KOPT-K1 (cell line): ENCODE results near the gene B3GAT2.
"Not testable (repeated sequence)": the region's sequence is repeated elsewhere in the genome, so short reads cannot be mapped to it uniquely, and the experiment has no call there.

Source experiments
- H3K27ac ChIP-seq: fragments of 200-600 bp; sonication (generic); 2 replicates; pipeline ENCODE4 v1.5.1; 2016; ENCODE audit warnings: antibody characterized with exemption, mild to moderate bottlenecking, low read depth, low read length; ENCODE audit not compliant: poor library complexity, severe bottlenecking
- H3K36me3 ChIP-seq: fragments of 200-600 bp; sonication (generic); 2 replicates; pipeline ENCODE4 v1.5.1; 2017; ENCODE audit warnings: antibody characterized with exemption, mild to moderate bottlenecking, low read length, moderate library complexity; ENCODE audit not compliant: insufficient read depth
- H3K9me3 ChIP-seq: fragments of 200-600 bp; sonication (generic); 2 replicates; pipeline ENCODE4 v1.5.1; 2017; ENCODE audit warnings: antibody characterized with exemption, low read length, mild to moderate bottlenecking; ENCODE audit not compliant: insufficient read depth, poor library complexity, severe bottlenecking

Gene B3GAT2

DNA sequence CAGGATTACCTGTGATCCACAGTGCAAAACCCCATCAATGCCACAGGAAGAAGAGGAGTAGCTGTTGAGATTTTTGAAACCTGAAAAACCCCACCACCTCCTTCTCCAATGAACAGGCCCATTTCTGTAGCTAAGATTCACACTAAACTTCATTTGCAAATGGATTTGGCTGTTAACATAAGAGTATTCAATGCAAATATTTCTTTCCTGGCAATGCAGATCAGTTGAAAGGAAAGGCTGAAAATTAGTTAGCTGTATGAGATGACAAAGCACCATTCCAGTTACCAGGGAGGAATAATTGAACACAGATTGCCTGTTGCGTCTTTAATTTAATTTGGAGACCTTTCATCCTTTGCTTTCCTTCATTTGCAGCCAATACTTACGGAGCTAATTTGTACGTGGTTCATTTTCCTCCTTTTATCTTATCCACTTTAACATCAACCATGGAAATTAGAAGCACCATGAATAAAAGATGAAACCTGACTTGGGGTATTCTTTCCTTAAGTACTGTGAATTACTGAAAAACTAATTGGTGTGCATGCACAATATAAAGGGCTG is 4.2 kb downstream of the B3GAT2 start:
- H3K9me3 ChIP-seq: no peaks in the 10 kb centered on the region

DNA sequence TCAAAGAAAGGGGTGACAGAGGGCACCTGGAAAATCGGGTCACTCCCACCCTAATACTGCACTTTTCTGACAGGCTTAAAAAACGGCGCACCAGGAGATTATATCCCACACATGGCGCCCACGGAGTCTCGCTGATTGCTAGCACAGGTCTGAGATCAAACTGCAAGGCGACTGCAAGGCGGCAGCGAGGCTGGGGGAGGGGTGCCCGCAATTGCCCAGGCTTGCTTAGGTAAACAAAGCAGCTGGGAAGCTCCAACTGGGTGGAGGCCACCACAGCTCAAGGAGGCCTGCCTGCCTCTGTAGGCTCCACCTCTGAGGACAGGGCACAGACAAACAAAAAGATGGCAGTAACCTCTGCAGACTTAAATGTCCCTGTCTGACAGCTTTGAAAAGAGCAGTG is 12.5 kb downstream of the B3GAT2 start:
- not testable (repeated sequence) for H3K9me3 ChIP-seq, H3K27ac ChIP-seq, H3K36me3 ChIP-seq

More for the DNA sequence above, 4.2 kb downstream of the B3GAT2 start:
- Histone ChIP-seq H3K36me3 (no peaks in the 10 kb centered on the region), H3K27ac (no peak overlapping the region)

DNA sequence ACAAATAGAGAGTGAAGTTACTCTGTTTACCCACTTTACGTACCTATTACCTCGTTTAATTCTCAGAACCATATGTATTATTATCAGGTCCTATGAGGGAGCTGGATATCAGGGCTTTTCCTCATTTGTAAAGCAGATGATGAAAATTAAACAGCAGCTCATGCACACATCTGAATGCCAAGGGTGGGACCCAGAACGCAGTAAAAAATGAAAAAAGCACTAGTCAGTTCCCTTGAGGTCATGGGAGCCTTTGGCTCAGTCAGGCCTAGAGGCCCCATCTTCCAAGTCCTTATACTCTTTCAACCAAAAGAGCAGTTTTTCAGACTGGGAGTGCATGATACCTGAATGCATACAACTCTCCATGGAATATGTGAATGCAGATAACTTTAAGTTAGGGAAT is 23.0 kb downstream of the B3GAT2 start:
- H3K9me3 ChIP-seq: no peaks in the 10 kb centered on the region
- no peak overlapping the region for H3K27ac ChIP-seq
- no peaks in the 10 kb centered on the region for H3K36me3 ChIP-seq

DNA sequence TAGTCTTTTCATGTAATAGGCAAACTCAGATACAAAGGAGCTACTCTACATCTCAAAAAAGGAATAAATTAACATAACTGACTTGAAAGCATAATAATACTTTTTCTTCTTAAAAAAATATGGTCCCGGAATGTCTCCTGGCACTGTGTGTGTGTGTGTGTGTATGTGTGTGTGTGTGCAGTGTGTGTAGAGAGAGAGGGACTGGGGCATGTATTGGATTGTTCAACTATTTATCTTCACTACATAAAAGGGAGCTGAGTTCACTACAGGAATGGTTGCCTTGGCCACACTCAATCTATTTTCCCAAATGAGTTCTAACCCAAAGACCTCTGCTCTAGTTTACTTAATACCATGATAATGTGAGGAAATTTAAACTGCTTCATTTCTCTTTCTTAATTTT is 51.1 kb downstream of the B3GAT2 start:
- no peaks in the 10 kb centered on the region for H3K9me3 ChIP-seq
- no peak overlapping the region for H3K27ac ChIP-seq
- no peaks in the 10 kb centered on the region for H3K36me3 ChIP-seq

DNA sequence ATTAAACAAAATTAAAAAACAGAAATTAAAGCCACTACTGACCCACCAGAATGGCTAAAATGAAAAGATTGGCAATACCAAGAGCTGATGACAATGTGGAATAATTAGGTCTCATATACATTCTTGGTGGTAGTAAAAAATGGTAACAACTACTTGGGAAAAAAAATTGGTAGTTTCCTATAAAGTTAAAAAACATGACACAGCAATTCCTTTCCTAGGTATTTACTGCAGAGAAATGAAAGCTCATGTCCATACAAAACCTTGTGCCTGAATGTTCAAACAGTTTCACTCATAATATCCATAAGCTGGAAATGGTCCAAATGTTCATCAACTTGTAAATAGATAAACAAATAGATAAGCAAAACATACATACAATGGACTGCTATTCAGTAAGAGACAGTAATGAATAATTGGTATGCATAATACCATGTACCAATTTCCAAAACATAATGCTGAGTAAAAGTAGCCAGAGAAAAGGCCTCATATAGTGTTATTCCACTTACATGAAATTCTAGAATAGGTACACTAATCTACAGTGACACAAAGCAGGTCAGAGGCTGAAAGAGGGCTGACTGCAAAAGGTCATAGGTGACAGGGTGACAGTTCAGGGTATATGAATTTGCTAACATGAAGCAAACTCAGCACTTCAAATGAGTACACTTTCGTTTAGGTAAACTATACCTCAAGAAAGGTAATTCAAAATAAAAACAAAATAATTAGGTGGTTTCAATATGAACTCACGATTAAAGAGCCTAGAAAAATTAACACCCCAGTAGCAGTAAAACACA is 53.0 kb downstream of the B3GAT2 start:
- Histone ChIP-seq H3K27ac (no peak overlapping the region), H3K36me3 (no peaks in the 10 kb centered on the region), H3K9me3 (no peaks in the 10 kb centered on the region)

DNA sequence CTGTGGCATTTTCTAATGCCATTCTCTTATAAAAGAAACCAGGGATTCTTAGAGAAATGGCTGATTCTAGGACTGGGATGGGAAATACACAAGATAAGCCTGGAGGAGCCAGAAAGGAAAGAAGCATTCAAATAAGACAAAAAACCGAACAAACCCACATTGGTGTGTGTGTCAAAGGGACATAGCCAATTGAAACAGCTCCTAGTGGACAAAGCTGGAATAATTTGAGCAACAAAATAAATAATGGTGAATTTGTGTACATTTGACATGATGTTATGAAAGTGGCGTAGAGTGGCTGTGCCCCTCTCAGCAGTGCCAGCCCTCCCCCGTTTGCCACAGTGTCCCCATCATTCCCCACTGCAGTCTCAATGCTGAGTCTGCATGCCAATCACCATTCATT is 55.5 kb downstream of the B3GAT2 start:
- H3K9me3 ChIP-seq: no peaks in the 10 kb centered on the region
- no peak overlapping the region for H3K27ac ChIP-seq
- no peaks in the 10 kb centered on the region for H3K36me3 ChIP-seq

DNA sequence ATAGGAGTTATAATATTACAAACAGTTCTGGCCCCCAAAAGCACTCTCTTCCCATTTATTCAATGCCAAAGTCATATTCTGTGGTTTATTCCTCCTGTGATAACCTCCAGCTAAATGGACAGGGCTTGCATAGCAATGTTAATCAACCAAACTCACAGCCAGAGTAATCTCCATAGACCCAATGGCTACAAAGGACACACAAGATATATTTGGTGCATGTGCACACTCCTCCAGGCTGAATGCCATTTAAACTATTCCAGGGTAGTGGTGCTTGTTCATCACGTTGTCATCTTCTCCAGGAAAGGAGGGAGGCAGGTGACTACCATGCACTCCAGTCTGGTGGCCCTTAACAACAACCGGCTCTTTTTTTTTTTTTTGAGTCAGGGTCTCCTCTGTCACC is 56.8 kb downstream of the B3GAT2 start:
- Histone ChIP-seq H3K36me3 (no peaks in the 10 kb centered on the region), H3K27ac (no peak overlapping the region), H3K9me3 (no peaks in the 10 kb centered on the region)

DNA sequence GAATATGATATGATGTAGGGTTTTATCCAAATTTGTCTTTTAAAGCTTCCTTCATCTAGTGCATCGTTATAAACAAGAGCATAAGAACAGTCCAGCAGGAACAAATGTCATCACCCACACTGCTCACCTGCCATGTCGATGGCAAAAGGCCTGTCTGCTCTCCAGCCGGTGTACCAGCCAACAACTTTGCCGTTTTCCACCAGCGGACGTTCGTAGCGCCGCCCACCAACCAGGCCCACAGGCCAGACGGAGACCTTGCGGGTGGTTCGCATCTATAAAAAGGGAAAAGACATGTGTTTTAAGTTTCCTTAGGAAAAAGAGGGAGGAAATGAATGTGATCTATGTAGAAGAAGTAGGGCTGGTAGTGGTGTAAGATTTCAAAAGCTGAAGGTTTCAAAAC is 62.9 kb downstream of the B3GAT2 start:
- Histone ChIP-seq H3K36me3 (no peaks in the 10 kb centered on the region), H3K9me3 (no peaks in the 10 kb centered on the region), H3K27ac (no peak overlapping the region)

DNA sequence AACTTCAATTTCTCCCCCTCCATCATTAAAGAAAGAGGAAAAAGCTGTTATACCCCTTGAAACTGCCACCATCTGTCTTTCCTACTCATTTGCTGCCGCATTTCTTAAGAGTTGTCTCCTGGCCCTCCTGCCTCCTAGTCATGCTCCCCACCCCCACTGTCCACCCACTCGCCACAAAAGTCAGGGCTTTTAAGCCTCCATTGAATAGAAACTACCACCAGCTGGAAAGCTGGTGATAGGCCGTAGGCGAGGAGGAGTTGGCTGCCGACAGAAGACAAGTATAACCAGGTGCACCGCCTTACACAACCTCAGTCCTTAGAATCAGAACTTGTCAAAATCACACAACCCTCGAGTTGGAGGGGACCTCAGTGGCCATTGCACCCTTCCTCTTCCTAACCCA is 67.6 kb downstream of the B3GAT2 start:
- Histone ChIP-seq H3K27ac (no peak overlapping the region), H3K36me3 (no peaks in the 10 kb centered on the region), H3K9me3 (no peaks in the 10 kb centered on the region)

DNA sequence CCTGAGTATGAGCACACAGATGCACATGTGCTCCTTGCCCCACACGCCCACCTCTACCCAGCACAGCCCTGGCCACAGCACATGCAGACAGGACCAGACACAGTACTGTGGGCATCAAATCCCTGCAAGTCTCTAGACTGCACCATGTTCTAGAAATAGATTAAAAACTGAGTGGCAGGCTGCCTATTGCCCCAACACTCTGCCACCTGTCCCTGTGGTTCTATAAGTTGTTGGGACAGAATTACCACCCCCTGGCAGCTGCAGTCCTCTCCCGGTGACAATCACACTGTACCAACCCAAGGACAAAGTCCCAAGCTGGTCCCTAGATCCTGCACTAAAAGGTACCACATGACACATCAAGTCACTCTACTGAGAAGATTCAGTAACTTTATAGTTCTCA is 70.2 kb downstream of the B3GAT2 start:
- no peaks in the 10 kb centered on the region for H3K9me3 ChIP-seq
- no peaks in the 10 kb centered on the region for H3K36me3 ChIP-seq
- H3K27ac ChIP-seq: no peak overlapping the region

DNA sequence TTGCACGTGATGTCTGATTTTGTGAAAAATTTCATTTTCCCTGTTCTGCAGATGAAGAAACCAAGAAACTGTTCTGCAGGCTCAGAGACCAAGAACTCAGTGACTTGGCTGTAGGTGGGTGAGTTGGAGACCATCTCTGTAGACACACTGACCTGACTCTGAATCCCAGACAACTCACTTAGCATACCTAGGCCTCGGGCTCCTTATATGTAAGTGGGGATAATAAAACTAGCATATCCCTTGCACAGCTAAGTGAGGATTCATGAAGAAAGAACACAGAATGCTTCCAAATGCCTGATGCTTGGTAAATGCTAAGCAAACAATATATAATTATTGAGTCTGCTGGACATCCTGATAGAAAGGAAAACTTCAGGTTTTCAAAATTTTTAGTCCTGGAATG is 70.8 kb downstream of the B3GAT2 start:
- Histone ChIP-seq H3K36me3 (no peaks in the 10 kb centered on the region), H3K9me3 (no peaks in the 10 kb centered on the region), H3K27ac (no peak overlapping the region)

DNA sequence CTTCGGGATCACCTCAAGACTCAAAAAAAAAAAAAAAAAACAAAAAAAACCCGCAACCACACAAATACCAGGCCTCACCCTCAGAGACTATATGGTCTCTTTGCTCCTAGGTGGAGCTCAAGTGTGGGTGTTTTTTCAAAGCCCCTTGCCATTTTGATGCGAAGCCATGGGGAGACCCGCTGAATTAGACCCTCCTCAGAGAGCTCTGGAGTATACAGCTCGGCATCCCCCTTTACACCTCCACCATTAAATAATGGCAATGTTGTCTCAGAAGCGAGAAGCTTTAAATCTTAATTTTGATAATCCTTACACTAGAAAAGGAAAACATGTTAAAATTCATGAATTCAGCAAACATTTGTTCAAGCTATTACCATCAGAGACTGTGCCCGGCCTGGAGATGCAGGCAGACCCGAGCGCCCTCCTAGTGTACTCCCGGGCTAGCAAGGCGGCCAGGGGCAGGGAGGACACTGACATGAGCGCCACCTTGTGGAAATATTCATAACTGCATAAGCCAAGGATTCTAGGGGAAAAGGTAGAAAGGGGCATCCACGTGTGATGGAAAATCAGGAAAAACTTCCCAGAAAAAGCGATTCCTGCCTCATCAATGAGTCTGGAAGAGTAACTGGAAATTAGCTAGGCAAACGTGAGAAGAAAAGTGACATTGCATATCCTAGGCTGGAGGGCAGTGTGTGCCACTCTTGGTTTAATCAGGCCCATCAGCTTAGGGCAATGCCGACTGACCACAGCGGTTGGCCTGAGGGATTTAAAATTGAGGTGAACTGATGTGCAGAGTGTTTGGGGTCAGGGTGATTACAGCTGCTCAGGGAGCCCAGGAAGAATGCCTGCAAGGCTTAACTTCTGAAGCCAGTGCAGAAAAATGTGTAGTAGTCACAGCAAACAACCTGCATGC is 72.5 kb downstream of the B3GAT2 start:
- Histone ChIP-seq H3K9me3 (no peaks in the 10 kb centered on the region), H3K27ac (no peak overlapping the region)

DNA sequence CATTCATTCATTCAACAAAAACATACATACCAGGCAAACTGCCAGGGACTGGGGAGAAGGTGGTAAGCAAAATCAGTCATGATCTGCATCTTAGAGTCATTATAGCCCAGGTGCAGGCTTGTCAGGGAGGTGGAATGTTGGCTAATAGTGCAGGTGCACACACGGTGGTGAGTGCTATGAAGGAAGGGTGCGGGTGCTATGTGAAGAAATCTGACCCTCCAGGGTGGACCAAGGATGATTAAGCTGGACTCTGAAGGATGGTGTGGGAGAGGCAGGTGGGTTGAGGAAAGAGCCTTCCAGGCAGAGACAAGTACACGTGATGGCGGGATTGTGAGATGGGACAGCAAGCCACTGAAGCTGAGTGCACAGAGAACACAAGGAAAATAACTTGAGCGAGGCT is 77.4 kb downstream of the B3GAT2 start:
- H3K9me3 ChIP-seq: no peaks in the 10 kb centered on the region
- no peaks in the 10 kb centered on the region for H3K36me3 ChIP-seq
- H3K27ac ChIP-seq: no peak overlapping the region

More for the DNA sequence above, 72.5 kb downstream of the B3GAT2 start:
- no peaks in the 10 kb centered on the region for H3K36me3 ChIP-seq

DNA sequence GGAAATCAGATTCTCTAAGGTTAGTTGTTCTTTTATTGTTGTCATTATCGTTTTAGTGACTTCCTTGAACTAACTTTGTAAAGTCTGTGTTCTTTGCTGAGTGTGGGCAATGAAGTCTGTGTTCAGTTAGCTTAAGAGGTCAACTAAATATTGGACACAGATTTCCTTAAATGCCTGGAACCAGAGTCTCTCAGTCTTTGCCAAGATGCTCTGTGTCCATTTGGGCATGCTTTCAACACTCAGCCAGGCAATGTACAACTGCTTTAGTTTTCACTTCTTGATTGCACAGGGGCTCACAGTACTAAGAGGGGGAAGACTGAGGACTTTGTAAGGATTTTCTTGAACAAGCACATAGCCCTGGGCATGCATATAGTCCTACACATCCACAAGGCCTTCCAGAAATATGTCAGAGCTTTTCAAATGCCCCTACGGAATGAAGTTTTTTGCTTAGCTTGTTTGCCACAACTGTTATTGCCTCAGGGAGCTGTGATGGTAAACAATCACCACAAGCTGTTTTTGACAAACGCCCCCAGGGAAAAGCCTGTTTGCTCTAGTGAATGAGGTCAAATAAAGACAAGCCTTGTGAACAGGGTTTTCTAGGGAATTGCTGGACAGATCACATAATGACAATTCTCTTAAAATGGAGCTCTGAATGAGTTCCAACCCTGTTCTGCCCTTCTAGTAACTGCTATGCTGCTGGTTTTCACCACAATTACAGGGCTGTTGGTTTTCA is 82.5 kb downstream of the B3GAT2 start:
- no peaks in the 10 kb centered on the region for H3K36me3 ChIP-seq
- peaks cover 14% of the 10 kb centered on the region for H3K9me3 ChIP-seq
- no peak overlapping the region for H3K27ac ChIP-seq

DNA sequence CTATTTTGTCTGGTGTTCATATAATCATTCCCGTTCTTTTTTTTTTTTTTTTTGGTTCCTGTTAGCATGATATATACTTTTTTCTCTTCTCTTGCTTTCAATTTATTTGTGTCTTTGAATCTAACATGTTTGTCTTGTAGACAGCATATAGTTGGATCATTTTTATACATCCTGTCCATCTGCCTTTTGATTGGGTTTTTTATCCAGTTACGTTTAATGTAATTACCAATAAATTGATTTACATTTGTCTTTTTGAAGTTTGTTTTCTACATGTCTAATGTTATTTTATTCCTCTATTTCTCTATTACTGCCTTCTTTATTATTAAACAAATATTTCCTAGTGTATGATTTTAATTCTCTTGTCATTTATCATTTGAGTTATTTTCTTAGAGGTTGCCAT is 84.4 kb downstream of the B3GAT2 start:
- no peak overlapping the region for H3K27ac ChIP-seq
- H3K9me3 ChIP-seq: peaks cover 14% of the 10 kb centered on the region
- H3K36me3 ChIP-seq: no peaks in the 10 kb centered on the region
